Vagina (tissue), 2 donors: ENCODE data around the gene TEX19. TPM values are rescaled to one million over a fixed set of nuclear protein-coding genes. Genes with fewer than 3 reads are reported as not detected.

Source experiments
- DNase-seq, 2 donors: peaks; one replicate each; pipeline ENCODE4 v3.0.0-alpha.2; 2017; ENCODE audit errors: extremely low spot score in 2 of 2
- H3K27ac ChIP-seq: fragments of 200-600 bp; sonication (generic); one replicate; pipeline ENCODE4 v1.5.1; 2019
- H3K27me3 ChIP-seq: fragments of 200-600 bp; sonication (generic); one replicate; pipeline ENCODE4 v1.5.1; 2019
- H3K36me3 ChIP-seq, 2 donors: fragments of 200-600 bp; sonication (generic); one replicate each; pipeline ENCODE4 v1.5.1; 2017 to 2019
- H3K4me1 ChIP-seq: fragments of 200-600 bp; sonication (generic); one replicate; pipeline ENCODE4 v1.5.1; 2019
- H3K4me3 ChIP-seq, 2 donors: fragments of 200-600 bp; sonication (generic); 1 replicate in 1 of 2; 2 replicates in 1 of 2; pipeline ENCODE4 v1.5.1; 2016 to 2019
- H3K9me3 ChIP-seq: fragments of 200-600 bp; sonication (generic); one replicate; pipeline ENCODE4 v1.5.1; 2019
- POLR2A ChIP-seq, 2 donors: fragments of 450-650 bp; IDR thresholded peaks; one replicate each; pipeline ENCODE4 v1.6.1; 2017; ENCODE audit warnings: antibody characterized with exemption in 2 of 2, mild to moderate bottlenecking in 2 of 2, moderate library complexity in 2 of 2
- POLR2AphosphoS5 ChIP-seq, 2 donors: sonication (generic); formaldehyde crosslinking; IDR thresholded peaks; one replicate each; pipeline ENCODE4 v1.9.0; 2017; ENCODE audit warnings: antibody characterized with exemption in 2 of 2, mild to moderate bottlenecking in 2 of 2, low read depth in 1 of 2; ENCODE audit not compliant: insufficient read depth in 1 of 2
- intact Hi-C: fragments of 100-400 bp; cut with DNase I; formaldehyde crosslinking; loops from one replicate; pipeline ENCODE4 v1.15.1; 2023
- total RNA-seq: library from RNA; depleted of rRNA; stranded (reverse); fragments of >200 nt; gene quantifications from one replicate; pipeline ENCODE4 v1.2.3, GENCODE V29; 2016
- TF ChIP-seq, protein P1 (sequence below), 3 experiments: fragments of 450-650 bp in 2 of 3; fragments of 200-600 bp in 1 of 3; sonication (generic) in 1 of 3; IDR thresholded peaks; one replicate each; pipeline ENCODE4 v1.5.1; 2017 to 2019; ENCODE audit warnings: antibody characterized with exemption in 3 of 3, mild to moderate bottlenecking in 2 of 3, moderate library complexity in 2 of 3

Gene TEX19
- total RNA-seq, 1 donor from 2014 or later: not detected

DNA sequence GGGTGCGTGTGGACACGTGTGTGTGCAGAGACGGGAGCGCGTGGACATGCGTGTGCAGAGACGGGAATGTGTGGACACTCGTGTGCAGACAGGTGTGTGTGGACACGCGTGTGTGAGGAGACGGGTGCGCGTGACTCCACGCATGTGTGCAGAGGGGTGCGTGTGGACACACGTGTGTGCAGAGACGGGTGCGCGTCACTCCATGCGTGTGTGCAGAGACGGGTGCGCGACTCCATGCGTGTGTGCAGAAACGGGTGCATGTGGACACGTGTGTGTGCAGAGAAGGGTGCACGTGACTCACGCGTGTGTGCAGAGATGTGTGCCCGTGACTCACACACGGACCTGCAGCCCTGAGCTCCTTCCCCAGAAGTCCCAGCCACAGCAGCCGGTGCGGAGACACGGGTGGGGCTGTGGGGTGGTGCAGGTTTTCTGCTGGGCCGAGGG lies 39.4 kb upstream of the TEX19 start:
- Histone ChIP-seq H3K36me3 (no peaks in the 10 kb centered on the region), H3K4me1 (peaks cover 16% of the 10 kb centered on the region), H3K4me3 (no peak overlapping the region), H3K9me3 (no peaks in the 10 kb centered on the region), H3K27ac (no peak overlapping the region), H3K27me3 (no peaks in the 10 kb centered on the region)
- TF ChIP-seq, protein P1, sequence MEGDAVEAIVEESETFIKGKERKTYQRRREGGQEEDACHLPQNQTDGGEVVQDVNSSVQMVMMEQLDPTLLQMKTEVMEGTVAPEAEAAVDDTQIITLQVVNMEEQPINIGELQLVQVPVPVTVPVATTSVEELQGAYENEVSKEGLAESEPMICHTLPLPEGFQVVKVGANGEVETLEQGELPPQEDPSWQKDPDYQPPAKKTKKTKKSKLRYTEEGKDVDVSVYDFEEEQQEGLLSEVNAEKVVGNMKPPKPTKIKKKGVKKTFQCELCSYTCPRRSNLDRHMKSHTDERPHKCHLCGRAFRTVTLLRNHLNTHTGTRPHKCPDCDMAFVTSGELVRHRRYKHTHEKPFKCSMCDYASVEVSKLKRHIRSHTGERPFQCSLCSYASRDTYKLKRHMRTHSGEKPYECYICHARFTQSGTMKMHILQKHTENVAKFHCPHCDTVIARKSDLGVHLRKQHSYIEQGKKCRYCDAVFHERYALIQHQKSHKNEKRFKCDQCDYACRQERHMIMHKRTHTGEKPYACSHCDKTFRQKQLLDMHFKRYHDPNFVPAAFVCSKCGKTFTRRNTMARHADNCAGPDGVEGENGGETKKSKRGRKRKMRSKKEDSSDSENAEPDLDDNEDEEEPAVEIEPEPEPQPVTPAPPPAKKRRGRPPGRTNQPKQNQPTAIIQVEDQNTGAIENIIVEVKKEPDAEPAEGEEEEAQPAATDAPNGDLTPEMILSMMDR (IDR thresholded peaks at IDR 0.05): no peak
- no peak for TF ChIP-seq POLR2AphosphoS5 (IDR thresholded peaks at IDR 0.05; ENCODE audit: insufficient read depth in 1 of 2, low read depth in 1 of 2)
- TF ChIP-seq POLR2A (IDR thresholded peaks at IDR 0.05): no peak
- no peak for DNase-seq
- intact Hi-C loops: loop anchor here (2.0 to 10.0 kb wide), 3 partner anchors 75 to 275 kb away; no protein-coding TSS in a partner anchor

DNA sequence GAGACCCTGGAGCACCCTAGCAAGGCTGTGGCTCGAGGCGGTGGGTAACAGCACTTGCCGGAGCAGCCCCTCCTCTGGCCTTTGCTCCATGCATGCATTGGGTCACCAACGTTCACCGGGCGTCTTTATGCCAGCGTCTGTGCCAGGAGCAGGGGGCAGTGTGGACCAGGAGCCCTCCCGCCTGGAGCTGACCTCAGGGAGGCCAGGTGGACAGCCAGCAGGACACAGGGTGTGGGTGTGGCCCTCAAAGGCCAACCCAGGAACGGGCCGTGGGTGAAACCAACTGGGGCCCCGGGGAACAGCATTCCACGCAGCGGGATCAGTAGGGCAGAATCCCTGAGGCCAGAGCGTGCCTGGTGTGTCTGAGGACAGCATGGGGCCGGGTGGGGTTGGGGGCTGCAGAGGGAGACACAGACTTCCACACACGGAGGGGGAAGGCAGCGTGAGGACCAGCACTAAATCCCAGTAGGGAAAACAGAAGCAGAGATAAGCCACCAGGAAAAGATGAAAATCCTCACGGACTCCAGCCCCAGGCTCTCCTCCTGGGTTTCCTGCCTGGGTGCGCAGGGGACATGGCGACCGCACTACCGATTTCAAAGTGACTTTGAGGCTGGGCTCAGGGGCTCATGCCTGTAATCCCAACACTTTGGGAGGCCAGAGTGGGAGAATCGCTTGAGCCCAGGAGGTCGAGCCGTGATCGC lies 38.8 kb upstream of the TEX19 start:
- DNase-seq: no peak
- TF ChIP-seq, protein P1 (IDR thresholded peaks at IDR 0.05): no peak
- TF ChIP-seq POLR2A (IDR thresholded peaks at IDR 0.05) (no peak), POLR2AphosphoS5 (IDR thresholded peaks at IDR 0.05; ENCODE audit: insufficient read depth in 1 of 2, low read depth in 1 of 2) (no peak)
- no peaks in the 10 kb centered on the region for H3K27me3 ChIP-seq
- no peak overlapping the region for H3K27ac ChIP-seq
- no peaks in the 10 kb centered on the region for H3K9me3 ChIP-seq
- H3K4me1 ChIP-seq: peaks cover 15% of the 10 kb centered on the region
- H3K4me3 ChIP-seq: no peak overlapping the region
- no peaks in the 10 kb centered on the region for H3K36me3 ChIP-seq
- intact Hi-C loops: loop anchor here (2.0 to 10.0 kb wide), 3 partner anchors 75 to 275 kb away; no protein-coding TSS in a partner anchor

DNA sequence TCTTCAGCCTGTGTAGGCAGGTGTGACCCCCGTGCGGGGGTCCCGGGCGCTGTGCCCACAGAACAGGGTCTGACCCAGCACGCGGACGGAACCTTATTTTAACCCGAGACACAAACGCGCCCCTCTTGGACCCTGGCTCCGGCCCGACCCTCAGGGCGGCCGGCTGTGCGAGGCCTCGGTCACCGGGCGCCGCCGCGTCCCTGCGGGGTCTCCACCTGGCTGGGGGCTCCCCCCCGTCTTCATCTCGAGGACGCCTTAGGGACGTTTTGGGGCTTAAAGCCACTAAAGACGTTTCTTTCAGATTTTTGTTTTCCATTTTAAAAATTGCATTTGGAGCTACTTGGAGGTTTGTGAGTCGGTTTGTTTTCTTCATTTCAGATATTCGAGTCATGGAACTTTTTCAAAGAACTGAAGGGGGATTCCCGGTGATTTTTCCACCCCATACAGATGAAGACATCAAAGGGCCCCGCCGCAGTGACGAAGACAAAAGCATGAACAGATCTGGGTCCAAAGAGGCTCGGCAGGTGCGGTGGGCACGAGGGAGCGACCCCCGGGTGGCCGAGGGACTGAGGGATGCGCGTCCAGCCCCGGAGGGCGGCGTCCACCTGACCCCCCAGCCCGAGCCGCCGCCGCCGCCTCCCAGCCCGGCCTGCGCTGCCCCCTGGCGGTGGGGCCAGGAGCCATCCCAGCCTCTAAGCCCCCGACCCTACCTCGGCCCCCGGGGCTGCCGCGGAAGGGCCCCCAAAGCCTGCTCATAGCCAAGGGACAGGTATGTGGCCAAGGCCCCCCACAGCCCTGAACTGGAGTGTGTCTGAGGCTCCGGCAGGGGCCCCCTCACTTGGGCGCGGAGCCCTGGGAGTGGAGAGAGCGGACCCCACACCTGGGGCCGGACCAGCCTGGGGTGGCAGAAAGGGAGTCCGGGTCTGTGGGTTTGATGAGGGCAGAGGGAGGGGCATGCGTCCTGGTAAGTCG lies 37.8 kb upstream of the TEX19 start:
- DNase-seq: no peak
- TF ChIP-seq POLR2AphosphoS5 (IDR thresholded peaks at IDR 0.05; ENCODE audit: insufficient read depth in 1 of 2, low read depth in 1 of 2) (no peak), POLR2A (IDR thresholded peaks at IDR 0.05) (no peak)
- TF ChIP-seq, protein P1 (IDR thresholded peaks at IDR 0.05): peak; percentile 89 to 98 (median 90)
- Histone ChIP-seq H3K4me3 (no peak overlapping the region), H3K27me3 (no peaks in the 10 kb centered on the region), H3K9me3 (no peaks in the 10 kb centered on the region), H3K27ac (no peak overlapping the region), H3K4me1 (peaks cover 6% of the 10 kb centered on the region), H3K36me3 (no peaks in the 10 kb centered on the region)
- intact Hi-C loops: loop anchor here (2.0 to 10.0 kb wide), 3 partner anchors 76 to 276 kb away; no protein-coding TSS in a partner anchor

DNA sequence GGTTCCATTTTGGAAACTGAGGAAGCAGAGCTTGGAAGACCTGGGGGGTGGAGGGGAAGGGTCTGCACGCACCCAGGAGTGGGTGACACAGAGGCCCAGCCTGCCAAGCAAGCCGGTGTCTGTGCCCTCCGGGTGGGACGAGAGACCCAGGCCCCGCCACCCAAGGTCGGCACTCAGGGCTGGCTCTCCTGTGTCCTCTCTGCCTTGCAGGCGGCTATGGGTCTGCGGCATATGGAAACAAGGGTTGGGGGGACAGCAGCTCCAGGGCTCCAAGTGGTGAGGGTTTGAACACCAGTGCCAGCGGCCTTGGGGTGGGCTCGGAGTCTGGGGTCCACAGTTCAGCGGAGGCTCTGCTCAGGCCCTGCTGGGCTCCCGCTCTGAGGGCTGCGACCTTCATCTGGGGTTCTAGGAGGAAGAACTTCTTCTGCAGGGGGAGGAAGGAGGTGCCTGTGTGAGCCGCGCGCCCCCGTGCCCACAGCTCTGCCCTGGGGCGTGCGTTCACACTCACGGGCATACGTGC lies 37.0 kb upstream of the TEX19 start:
- DNase-seq: no peak
- TF ChIP-seq POLR2AphosphoS5 (IDR thresholded peaks at IDR 0.05; ENCODE audit: insufficient read depth in 1 of 2, low read depth in 1 of 2) (no peak), POLR2A (IDR thresholded peaks at IDR 0.05) (no peak)
- TF ChIP-seq, protein P1 (IDR thresholded peaks at IDR 0.05): no peak
- intact Hi-C loops: loop anchor here (2.0 to 10.0 kb wide), 3 partner anchors 77 to 277 kb away; no protein-coding TSS in a partner anchor
- Histone ChIP-seq H3K27ac (no peak overlapping the region), H3K4me3 (no peak overlapping the region), H3K36me3 (no peaks in the 10 kb centered on the region), H3K4me1 (peaks cover 6% of the 10 kb centered on the region), H3K9me3 (no peaks in the 10 kb centered on the region), H3K27me3 (no peaks in the 10 kb centered on the region)
